Endothelial cell (in vitro differentiated cells): ENCODE measurements around the gene AKT3. TPM values are rescaled to one million over a fixed set of nuclear protein-coding genes. Genes with fewer than 3 reads are reported as not detected.

Experiments
- DNase-seq: peaks from one replicate; pipeline ENCODE4 v3.0.0; 2021; ENCODE audit warnings: low spot score
- H3K27ac Mint-ChIP-seq: one replicate; pipeline ENCODE4 v1.8.0; 2021; ENCODE audit warnings: mixed read lengths, inconsistent platforms; ENCODE audit not compliant: unreplicated experiment
- H3K27me3 Mint-ChIP-seq: one replicate; pipeline ENCODE4 v1.8.0; 2021; ENCODE audit warnings: mild to moderate bottlenecking, moderate library complexity, mixed read lengths, inconsistent platforms; ENCODE audit not compliant: unreplicated experiment
- H3K36me3 Mint-ChIP-seq: one replicate; pipeline ENCODE4 v1.8.0; 2021; ENCODE audit warnings: mild to moderate bottlenecking, low read depth, mixed read lengths, inconsistent platforms; ENCODE audit not compliant: unreplicated experiment
- H3K4me1 Mint-ChIP-seq: one replicate; pipeline ENCODE4 v1.8.0; 2021; ENCODE audit warnings: mild to moderate bottlenecking, mixed read lengths, inconsistent platforms; ENCODE audit not compliant: unreplicated experiment
- H3K4me3 Mint-ChIP-seq: one replicate; pipeline ENCODE4 v1.8.0; 2021; ENCODE audit warnings: mild to moderate bottlenecking, mixed read lengths, inconsistent platforms; ENCODE audit not compliant: unreplicated experiment
- H3K9me3 Mint-ChIP-seq: one replicate; pipeline ENCODE4 v1.8.0; 2021; ENCODE audit warnings: mixed read lengths, inconsistent platforms; ENCODE audit not compliant: unreplicated experiment
- CTCF ChIP-seq: fragments of 200-600 bp; sonication (generic); IDR thresholded peaks from one replicate; pipeline ENCODE4 v1.5.0; 2021; ENCODE audit warnings: antibody characterized with exemption; ENCODE audit not compliant: unreplicated experiment
- total RNA-seq: library from RNA; stranded (reverse); fragmentation: NEBNext Ultra II Directional; extraction: Animal tissue kit (Norgen Biotek cat#: 25700); gene quantifications from one replicate; pipeline ENCODE4 v1.2.1, GENCODE V29; 2021; ENCODE audit not compliant: unreplicated experiment

AKT3 gene
- total RNA-seq, 1 donor from 2014 or later: 87.3 TPM

- no peak overlapping the region for H3K4me3 Mint-ChIP-seq
- no peaks in the 10 kb centered on the region for H3K27me3 Mint-ChIP-seq
- no peak for TF ChIP-seq CTCF
- H3K4me1 Mint-ChIP-seq: no peaks in the 10 kb centered on the region
- H3K27ac Mint-ChIP-seq: no peak overlapping the region
- no peaks in the 10 kb centered on the region for H3K36me3 Mint-ChIP-seq
- DNase-seq: no peak
- H3K9me3 Mint-ChIP-seq: no peaks in the 10 kb centered on the region
Observed at GRCh38 chr1:243719476-243719875, 130.6 kb downstream of the AKT3 start.

DNA sequence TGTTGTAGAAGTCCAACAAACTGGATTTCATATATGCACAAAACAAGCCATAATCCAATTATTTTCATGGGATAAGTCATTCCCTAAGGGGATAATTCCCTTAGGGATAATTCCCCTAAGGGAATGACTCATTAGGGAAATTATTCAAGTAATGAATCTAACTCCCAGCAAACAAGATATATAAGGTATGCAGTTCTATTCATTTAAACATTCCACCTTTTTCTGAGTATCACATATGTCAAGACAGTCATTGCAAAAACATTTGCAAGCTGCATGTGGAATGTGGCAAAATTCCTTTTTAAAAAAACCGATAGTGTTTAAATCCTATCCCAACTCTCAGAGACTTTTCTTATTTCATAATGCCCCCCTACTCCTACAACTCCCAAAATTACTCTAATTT lies 131.2 kb downstream of the AKT3 start:
- no peak overlapping the region for H3K27ac Mint-ChIP-seq
- TF ChIP-seq CTCF: no peak
- no peaks in the 10 kb centered on the region for H3K36me3 Mint-ChIP-seq
- no peak for DNase-seq
- H3K4me3 Mint-ChIP-seq: no peak overlapping the region
- H3K4me1 Mint-ChIP-seq: no peaks in the 10 kb centered on the region
- no peaks in the 10 kb centered on the region for H3K27me3 Mint-ChIP-seq
- H3K9me3 Mint-ChIP-seq: no peaks in the 10 kb centered on the region

- no peak for DNase-seq
- Mint-ChIP-seq H3K4me1 (peaks cover under 1% of the 10 kb centered on the region), H3K9me3 (no peaks in the 10 kb centered on the region), H3K36me3 (no peaks in the 10 kb centered on the region), H3K4me3 (no peak overlapping the region), H3K27ac (no peak overlapping the region), H3K27me3 (no peaks in the 10 kb centered on the region)
- TF ChIP-seq CTCF: no peak
Observed at GRCh38 chr1:243718022-243718421, 132.0 kb downstream of the AKT3 start.

GRCh38 chr1:243716906-243717305 lies 133.1 kb downstream of the AKT3 start:
- TF ChIP-seq CTCF: no peak
- no peaks in the 10 kb centered on the region for H3K9me3 Mint-ChIP-seq
- H3K27ac Mint-ChIP-seq: no peak overlapping the region
- DNase-seq: no peak
- H3K4me3 Mint-ChIP-seq: no peak overlapping the region
- H3K36me3 Mint-ChIP-seq: no peaks in the 10 kb centered on the region
- H3K4me1 Mint-ChIP-seq: peaks cover 2% of the 10 kb centered on the region
- no peaks in the 10 kb centered on the region for H3K27me3 Mint-ChIP-seq

GRCh38 chr1:243715285-243715684 lies 134.8 kb downstream of the AKT3 start:
- no peak for TF ChIP-seq CTCF
- Mint-ChIP-seq H3K4me1 (peaks cover 4% of the 10 kb centered on the region), H3K27ac (no peak overlapping the region), H3K4me3 (no peak overlapping the region), H3K27me3 (no peaks in the 10 kb centered on the region), H3K9me3 (no peaks in the 10 kb centered on the region), H3K36me3 (no peaks in the 10 kb centered on the region)
- no peak for DNase-seq
